RPMI8226 (cell line): Measurements from ENCODE around the gene DDX3X.
A peak's percentile ranks its signal among the peaks of the same experiment; 100 is the strongest.
"Not testable (repeated sequence)": the region's sequence is repeated elsewhere in the genome, so short reads cannot be mapped to it uniquely, and the experiment has no call there.

Experiments
- DNase-seq: peaks from one replicate; pipeline ENCODE4 v3.0.0-alpha.2; 2015

The DDX3X gene

DNA sequence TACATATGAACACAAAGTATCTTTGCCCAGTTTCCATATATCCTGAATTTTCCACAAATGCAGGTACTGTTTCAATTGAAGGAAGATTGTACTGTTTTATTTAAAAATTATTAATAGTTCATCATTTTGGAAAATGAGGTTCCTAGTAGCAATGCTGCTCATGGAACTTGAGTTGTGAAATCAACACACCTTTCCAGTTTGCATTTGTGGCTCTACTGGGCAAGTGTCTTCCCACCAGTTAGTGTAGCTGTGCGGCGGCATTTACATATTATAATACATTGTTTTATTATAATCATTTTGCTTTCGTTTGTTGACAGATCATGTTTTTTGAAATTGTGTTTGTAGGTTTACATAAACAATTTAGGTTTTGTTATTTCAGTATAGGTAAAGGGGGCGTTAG, 2.0 kb upstream of the DDX3X start:
- DNase-seq = no peak

DNA sequence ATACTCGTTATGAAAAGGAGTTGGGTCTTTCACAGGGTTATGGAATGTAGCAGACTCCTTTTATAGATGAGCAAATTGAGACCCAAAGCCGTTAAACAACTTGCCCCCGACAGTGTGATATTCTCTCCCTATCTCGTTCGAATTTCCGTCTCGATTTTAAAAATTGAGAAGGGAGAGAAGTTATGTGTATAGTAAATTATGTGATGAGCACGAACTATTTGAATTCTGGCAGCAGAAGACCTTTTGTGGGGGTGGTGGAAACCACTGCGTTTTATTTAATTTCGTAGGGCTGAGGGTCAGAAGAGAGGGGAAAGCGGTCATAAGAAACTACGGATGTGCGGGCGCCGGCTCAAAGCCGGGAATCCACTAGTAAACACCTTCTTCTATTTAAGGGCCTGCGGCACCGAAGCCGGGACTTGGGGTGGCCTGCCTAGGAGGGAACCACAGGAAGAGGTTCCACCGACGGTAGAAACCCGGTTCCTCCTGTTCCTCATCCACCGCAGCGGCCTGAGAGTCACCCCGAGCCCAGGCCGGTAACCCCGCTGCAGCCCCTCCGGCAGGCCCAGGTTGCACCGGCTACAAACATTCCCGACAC, 1.5 kb upstream of the DDX3X start:
- DNase-seq = peak; percentile 40

DNA sequence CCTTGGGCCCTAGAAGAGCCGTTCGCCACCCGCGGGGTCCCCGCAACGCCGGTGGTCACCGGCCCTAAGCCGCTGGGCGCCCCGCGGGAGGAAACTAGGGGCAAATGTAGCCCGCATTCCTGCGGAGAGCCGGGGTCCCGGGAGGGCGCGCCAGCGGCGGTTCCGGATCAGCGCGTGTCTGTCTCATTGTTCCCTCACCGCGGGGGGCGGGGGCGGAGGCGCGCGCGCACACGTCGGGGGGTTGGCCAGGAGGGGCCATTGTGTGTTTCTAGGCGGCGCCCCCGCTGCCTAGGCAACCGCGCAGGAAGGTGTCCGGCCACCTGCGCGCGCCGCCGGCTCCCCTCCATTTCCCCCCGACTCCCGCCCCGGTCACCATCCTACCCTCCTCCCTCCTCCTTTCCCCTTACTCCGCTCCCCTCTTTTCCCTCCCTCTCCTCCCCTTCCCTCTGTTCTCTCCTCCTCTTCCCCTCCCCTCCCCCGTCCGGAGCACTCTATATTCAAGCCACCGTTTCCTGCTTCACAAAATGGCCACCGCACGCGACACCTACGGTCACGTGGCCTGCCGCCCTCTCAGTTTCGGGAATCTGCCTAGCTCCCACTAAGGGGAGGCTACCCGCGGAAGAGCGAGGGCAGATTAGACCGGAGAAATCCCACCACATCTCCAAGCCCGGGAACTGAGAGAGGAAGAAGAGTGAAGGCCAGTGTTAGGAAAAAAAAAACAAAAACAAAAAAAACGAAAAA, 789 bp upstream of the DDX3X start:
- DNase-seq = peak; percentile 92

DNA sequence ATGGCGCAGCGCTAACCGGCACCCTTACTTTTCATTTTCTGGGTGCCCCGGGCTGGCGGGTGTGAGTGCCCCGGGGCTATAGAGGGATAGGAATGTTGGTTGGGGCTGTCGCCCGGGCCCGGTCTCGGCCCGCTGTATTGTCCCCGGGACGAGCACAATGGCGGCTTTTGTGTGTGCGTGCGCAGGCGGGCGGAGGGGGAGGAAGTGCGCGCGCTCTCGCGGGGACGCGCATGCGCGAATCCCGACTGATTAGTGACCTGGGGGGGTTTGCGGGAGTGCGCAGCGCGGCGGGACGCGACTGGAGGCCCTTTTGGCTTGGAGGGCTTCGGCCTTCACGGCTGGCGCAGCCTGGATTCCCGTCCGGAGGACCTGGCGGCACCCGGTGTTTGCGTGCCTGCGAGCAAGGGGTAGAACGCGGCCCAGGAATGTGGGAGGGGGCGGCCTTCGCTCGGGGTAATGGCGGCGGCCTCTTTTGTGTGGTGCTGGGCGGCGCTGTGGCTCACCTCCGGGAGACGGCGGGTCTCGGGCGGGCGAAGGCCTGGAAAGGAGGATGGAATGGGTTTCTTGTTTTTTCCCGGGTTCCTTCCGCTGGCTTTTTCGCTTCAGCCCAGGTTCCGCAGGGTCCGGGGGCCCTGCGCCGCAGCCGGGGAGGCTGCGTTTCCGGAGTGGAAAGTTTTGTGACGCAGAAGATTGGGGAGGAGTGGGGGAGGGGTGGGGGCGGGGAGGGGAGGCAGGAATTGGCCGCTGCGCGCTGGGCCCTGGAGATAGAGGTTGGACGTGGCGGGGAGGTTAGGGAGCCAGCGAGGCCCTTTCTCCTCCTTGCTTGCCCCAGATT, 618 bp downstream of the DDX3X start:
- DNase-seq = peak; percentile 81

DNA sequence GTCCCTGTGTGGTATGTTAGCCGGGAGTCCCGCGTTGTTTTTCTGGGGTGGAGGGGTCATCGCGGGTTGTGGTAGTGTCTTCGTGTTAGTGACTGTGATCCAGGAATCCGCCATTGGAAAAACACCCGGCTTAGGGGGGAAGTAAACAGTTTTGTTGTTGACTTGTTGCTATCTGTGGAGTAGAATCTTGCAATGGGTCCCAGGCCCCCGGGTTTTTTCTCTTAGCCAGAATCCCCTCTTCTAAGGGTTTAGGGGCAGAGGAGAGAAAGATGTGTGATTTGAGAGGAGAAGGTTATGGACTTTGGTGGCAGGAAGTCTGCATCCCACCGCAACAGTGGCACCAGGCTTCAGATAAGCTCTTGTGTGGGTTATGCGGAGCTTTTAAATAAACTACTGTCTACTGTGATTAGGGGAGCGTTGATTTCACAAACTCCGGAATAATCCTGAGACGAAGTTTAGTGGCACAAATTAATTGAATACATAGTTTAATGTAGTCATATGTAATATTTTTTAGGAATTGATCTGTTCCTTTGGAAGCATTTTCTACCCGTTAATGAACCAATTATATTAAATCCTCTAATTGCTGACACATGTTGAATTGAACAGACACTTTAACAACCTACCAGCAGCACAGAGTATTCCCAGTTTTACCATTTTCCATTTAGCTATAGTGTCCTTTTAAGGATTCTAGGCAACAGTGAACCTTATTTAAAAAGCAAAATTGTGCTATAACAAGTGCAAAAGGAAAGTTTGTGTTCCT, 1.4 kb downstream of the DDX3X start:
- no peak for DNase-seq

DNA sequence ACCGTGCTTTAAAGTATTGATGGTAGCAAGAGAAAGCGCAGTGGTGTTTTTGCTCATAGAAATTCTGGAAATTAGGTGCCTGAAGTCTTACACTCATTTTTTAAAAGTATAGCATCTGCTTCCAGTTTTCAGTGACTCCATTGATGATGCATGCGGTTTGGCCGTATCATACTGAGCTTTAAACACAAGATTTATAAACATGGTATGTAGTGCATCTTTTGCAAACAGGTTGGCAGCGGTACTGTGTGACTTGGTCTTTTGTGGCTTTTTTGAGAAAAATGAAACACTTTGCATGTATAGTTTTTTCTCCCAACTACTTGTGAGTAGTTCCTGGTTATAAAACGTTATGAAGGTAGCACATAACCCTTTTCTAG, 2.0 kb downstream of the DDX3X start:
- DNase-seq = no peak

DNA sequence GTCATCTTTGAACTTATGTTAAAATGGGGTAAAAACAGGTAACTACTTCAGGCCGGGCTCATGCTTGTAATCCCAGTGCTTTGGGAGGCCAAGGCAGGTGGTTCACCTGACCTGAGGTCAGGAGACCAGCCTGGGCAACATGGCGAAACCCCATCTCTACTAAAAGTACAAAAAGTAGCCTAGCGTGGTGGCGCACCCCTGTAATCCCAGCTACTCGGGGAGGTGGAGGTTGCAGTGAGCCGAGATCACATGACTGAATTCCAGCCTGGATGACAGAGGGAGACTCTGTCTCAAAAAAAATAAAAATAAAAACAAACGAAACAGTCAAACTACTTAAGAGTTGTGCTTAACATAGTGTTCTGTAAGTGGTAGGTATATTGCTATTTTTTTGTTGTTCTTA, 2.5 kb downstream of the DDX3X start:
- DNase-seq = no peak

DNA sequence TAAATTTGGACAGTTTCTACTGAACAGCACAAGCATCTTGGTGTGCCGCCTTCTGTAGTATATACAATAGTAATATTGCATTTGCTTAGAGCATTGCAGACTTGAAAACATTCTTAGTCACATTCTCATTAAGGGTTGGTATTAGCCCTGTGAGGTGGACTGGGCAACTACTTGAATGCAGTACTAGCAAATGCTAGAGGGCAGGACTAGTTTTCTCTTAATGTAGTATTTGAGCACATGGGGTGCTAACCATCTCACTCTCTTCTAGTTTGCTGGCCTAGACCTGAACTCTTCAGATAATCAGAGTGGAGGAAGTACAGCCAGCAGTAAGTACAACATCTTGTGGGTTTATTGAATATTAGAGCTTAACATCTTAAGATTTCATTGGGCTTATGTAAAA, 3.2 kb downstream of the DDX3X start:
- DNase-seq = no peak

DNA sequence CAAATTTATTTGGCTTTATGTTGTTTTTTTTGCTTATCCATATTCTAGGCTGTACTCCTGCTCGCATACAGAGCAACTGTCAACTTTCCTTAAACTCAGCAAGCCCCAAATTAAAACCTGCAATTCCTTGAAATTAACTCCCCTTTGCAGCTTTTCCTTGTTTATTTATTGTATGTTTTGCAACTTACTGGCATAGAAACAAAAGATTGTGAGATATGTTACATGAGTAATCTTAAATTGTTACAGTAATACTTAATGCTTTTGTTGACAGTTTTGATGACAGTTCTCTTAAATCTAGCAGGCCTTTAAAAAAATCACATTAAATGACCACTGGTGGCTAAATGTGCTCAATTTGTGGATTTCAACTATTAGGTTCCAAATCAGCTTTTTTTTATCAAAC, 4.5 kb downstream of the DDX3X start:
- DNase-seq = no peak

DNA sequence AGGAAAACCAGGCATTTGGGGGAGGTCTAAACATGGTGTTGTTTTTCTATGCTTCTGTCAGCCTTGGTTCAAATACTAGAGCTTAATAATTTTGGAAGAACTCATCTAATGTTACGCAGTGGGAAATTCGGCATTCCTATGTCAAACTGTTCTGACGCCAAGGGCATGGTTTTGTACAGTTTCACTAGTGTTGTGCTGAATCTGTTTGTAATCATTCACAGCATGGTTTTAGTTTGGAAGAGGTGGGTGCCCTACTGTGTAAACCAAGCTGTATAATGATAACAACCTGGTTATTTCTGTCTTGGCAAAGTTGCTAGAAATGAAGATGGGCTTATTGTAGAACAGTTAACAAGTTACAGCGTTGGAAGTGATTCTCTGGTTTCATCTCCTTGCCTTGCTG, 5.2 kb downstream of the DDX3X start:
- no peak for DNase-seq

DNA sequence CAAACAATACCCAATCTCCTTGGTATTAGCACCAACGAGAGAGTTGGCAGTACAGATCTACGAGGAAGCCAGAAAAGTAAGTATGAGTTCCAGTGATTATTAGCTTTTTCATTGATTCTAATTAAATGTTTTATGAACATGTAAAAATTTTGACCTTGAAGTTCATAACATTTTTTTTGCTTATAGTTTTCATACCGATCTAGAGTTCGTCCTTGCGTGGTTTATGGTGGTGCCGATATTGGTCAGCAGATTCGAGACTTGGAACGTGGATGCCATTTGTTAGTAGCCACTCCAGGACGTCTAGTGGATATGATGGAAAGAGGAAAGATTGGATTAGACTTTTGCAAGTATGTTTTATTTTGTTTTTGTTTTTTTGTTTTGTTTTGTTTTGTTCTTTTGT, 10.1 kb downstream of the DDX3X start:
- DNase-seq = no peak

DNA sequence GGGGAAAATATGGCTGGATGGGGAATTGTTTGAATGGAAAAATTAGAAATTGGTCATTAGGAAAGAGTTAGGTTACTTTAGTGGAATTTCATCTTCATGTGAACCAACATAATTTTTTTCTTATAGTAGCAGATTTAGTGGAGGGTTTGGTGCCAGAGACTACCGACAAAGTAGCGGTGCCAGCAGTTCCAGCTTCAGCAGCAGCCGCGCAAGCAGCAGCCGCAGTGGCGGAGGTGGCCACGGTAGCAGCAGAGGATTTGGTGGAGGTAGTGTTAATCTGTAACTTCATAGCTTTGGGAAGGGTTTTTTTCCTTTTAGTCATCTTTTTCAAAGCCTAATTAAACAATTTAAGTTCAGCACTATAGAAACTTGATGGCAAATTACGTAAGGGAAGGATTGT, 13.2 kb downstream of the DDX3X start:
- DNase-seq = no peak

DNA sequence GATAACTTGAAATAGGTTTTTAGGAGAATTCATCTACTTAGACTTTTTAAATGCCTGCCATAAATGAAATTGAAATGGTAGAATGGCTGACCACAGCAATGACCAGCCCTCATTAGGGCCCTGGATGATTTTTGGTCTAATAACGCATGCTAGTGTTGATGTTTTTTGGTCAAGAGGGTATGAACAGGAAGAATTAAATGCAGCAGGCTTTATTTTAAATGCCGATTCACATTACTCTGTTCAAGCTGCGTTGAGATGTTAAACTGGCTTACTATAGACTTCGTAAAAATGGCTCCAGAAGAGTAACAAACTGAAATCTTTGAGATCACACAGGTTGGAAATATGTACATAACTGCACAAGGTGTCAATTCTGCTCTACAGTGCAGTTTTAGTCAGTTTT, 14.6 kb downstream of the DDX3X start:
- DNase-seq = no peak

DNA sequence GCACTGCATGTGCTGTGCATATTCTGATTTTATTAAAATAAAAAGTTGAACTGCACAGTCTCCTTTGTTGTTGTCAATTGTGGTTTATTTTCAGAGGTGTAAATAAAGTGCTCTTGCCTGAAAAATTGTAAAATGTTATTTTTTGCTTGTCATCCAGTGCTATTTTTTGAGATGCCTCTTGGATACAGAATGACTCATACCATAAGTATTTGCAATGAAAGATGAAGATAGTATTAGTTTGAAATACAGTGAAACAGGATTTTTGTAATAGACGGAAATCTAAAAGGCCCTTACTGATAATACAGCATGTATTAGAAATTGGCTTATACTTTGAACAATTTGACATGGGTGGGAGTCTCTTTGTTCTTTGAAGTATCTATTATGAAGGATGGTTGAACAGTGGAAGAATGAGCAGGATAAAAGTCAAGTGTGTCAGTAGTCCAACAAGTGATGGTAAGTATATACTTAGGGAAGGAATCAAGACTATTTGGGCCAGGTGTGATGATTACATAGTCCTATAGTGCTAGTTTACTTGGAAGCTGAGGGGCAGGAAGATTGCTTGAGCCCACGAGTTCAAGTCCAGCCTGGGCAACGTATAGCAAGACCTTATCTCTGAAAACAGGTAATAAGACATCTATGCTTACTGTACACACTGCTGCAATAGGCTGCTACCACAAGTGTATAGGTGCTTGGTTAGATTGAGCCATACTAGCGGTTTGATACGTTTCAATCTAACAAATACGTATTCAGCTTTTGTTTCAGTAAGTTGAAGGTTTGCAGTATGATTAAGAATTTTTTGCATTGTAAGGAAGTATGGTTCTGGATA, 16.4 kb downstream of the DDX3X start:
- DNase-seq = no peak

DNA sequence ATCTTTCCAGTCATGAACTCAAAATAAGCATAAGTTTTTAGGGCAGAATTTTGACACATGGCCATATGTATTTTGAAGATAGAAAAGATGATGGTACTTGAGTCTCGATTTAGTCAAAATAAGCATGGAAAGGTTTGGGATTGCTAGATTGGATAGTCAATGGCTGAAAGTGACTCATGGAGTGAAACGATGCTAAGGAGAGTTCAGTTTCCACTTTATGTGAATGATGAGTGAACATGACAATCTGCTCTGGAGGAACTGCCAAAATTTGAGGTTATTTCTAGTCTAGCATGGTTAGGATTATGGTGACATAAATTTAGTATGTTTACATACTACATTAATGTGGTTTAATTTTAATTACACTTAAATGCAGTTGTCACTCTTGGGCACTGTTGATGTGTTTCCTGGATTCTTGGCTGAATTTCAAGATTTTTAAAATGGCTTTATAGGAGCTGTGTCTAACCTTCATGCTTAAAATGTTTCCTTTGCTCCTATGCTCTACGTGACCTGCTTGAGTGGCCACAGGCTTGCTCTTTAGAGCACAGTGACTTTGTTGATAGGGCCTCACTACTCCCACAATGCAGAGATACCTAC, 17.1 kb downstream of the DDX3X start:
- DNase-seq = no peak

DNA sequence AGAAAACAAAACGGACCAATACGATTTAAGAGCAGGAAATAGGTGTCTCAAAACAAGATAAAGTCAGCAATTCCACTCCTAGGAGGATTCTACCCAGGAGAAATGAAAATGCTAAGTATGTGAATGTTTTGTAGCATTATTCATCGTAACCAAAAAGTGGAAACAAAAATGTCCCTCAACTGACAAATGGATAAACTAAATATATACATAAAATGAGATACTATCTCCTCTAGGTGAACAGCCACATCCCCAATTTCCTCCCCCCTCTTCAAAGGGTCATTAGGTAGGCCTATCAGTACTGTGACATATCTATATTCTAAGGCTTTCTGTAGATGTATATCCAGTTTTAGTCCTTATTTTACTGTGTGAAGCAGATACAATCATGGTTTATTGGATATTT, 18.0 kb downstream of the DDX3X start:
- DNase-seq = no peak

DNA sequence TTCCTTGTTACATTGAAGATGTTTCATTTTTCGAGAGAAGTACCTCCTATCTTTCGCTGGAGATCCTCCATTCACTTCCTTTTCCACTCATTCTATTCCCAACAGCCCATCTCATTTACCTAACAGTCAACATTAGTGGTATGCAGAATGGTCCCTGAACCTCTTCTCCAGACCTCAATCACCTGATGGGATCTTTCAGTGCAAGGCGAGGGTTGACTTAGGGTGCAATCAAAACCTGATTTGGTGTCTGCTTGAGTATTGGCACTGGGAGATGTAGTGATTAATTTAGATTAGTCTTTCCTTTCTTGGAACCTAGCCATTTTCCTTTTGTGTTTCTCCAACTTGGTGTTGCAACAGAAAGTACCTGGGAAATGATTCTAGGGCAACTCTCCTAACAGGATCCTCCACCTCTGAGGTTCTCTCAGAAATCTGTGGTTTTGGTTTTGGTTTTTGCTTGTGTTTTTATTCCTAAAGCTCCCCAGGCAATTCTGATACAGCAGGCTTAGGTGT, 18.4 kb downstream of the DDX3X start:
- peak; percentile 17 for DNase-seq

DNA sequence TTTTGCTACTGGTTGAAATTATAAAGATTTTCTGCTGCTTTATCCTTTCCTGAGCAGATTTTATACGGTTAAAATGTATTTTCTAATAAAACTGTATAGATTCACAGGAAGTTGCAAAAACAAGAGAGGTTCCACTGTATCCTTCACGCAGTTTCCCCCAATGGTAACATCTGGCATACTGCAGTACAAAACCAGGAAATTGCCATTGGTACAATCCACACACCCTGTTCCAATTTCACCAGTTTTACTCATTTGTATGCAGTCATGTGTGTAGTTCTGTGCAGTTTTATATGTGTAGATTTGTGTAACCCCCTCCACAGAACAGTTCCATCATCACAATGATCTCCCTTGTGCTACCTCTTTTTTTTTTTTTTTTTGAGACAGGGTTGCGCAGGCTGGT, 20.0 kb downstream of the DDX3X start:
- DNase-seq = no peak

DNA sequence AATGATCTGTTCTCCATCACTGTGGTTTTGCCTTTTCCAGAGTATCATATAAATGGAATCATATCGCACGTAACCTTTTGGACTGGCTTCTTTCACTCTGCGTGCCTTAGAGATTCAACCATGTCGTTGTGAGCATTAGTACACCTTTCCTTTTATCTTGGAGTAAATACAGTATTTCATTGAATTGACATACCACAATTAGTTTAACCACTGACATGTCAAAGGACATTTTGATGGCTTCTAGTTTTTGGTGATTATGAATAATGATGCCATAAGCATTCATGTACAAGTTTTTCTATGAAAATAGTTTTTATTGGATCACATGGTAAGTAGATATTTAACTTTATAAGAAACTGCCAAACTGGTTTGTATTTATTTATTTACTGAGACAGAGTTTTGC, 35.2 kb downstream of the DDX3X start:
- DNase-seq = no peak

DNA sequence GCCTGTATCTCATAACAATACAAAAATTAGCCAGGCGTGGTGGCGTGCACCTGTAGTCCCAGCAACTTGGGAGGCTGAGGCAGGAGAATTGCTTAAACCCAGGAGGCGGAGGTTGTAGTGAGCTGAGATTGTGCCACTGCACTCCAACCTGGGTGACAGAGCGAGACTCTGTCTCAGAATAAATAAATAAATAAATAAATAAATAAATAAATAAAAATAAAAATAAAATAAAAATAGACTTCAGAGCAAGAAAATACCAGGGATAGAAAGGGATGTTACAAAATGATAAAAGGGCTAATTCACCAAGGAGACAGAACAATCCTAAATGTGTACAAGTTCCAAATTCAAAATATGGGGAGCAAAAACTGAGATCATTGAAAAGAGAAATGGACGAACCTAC, 37.6 kb downstream of the DDX3X start:
- not testable (repeated sequence) for DNase-seq

DNA sequence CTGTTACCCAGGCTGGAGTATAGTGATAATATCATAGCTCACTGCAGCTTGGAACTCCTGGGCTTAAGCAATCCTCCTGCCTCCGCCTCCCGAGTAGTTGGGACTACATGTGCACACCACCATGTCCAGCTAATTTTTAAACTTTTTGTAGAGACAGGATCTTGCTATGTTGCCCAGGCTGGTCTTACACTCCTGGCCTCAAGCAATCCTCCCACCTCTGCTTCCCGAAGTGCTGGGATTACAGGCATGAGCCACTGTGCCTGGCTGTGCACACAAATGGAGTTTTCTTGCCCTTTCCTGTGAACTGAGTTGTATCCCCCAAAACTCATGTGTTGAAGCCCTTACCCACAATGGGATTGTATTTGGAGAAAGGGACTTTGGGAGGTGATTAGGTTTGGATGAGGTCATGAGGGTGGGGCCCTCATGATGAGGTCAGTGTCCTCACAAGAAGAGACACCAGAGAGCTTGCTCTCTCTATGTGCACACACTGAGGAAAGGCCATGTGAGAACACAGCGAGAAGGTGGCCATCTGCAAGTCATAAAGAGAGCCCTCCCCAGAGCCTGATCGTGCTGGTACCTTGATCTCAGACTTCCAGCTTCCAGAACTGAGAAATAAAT, 40.1 kb downstream of the DDX3X start:
- no peak for DNase-seq
